Ishikawa (cell line): ENCODE measurements around the gene HOXB7.
A peak's percentile ranks its signal among the peaks of the same experiment; 100 is the strongest.

Experiments used
- CEBPB ChIP-seq: IDR thresholded peaks from 2 replicates; pipeline ENCODE4 v1.6.1; 2012
- CREB1 ChIP-seq: IDR thresholded peaks from 2 replicates; pipeline ENCODE4 v1.6.1; 2012; ENCODE audit warnings: low read depth
- EGR1 ChIP-seq: IDR thresholded peaks from 2 replicates; pipeline ENCODE4 v1.6.1; 2012
- EP300 ChIP-seq: IDR thresholded peaks from 2 replicates; pipeline ENCODE4 v1.6.1; 2012; ENCODE audit warnings: borderline replicate concordance
- FOXM1 ChIP-seq: IDR thresholded peaks from 2 replicates; pipeline ENCODE4 v1.6.1; 2012; ENCODE audit warnings: low read depth, borderline replicate concordance
- MAX ChIP-seq: IDR thresholded peaks from 2 replicates; pipeline ENCODE4 v1.6.1; 2012
- NFIC ChIP-seq: IDR thresholded peaks from 2 replicates; pipeline ENCODE4 v1.6.1; 2012
- RAD21 ChIP-seq: IDR thresholded peaks from 2 replicates; pipeline ENCODE4 v1.6.1; 2012; ENCODE audit warnings: low read depth
- REST ChIP-seq: IDR thresholded peaks from 2 replicates; pipeline ENCODE4 v1.6.1; 2012; ENCODE audit warnings: low read depth, mild to moderate bottlenecking
- TAF1 ChIP-seq: IDR thresholded peaks from 2 replicates; pipeline ENCODE4 v1.6.1; 2012; ENCODE audit warnings: low read depth, mild to moderate bottlenecking
- TCF12 ChIP-seq: IDR thresholded peaks from 2 replicates; pipeline ENCODE4 v1.6.1; 2012; ENCODE audit warnings: low read depth
- TEAD4 ChIP-seq: IDR thresholded peaks from 2 replicates; pipeline ENCODE4 v1.6.1; 2012
- YY1 ChIP-seq: IDR thresholded peaks from 2 replicates; pipeline ENCODE4 v1.6.1; 2012; ENCODE audit warnings: low read depth
- ZBTB7A ChIP-seq: IDR thresholded peaks from 2 replicates; pipeline ENCODE4 v1.6.1; 2012; ENCODE audit warnings: low read depth
- TF ChIP-seq, protein P1 (sequence below): IDR thresholded peaks from 2 replicates; pipeline ENCODE4 v1.6.1; 2012

Gene HOXB7

DNA sequence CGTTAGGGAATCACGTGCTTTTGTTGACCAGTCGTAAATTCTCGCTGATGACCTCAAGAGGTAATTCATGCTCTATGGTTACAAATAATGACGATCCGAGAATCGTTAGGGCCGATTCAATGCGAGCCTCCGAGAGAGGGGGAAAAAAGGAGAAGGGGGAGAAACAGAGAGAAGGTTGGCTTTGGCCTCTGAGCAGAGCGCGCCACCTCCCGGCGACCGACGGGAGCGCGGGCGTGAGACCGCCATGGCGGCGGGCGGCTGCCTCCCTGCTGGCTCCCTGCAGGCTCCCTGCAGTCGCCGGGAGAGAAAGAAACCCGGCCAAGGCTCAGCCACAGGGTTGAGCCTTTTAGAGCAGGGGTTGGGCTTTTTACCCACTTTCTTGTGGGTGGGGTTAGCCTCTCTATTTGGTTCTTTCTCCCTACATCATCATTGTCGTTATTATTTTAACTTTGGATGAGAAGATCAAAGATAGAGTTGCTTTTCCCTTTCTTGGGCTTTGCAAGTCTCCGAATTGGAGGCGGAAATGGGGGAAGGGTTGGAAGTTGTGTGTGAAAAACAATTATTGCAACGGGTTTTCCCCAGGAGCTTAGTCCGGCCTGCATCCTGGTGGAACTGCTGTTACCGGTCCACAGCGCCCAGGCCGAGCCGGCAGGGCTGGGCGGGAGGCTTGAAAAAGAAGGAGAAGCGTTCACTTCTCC is 16.8 kb downstream of the HOXB7 start:
- TF ChIP-seq YY1 (peak; percentile 85; the same call in 1 of the 2 replicates), EGR1 (no peak), REST (no peak), NFIC (0 out of 2 replicates have a peak, but pooled peaks have one; percentile 7), MAX (no peak), CEBPB (no peak), ZBTB7A (no peak), TCF12 (peak; percentile 40; the same call in 1 of the 2 replicates), RAD21 (peak; percentile 70), CREB1 (no peak), FOXM1 (no peak), EP300 (peak; percentile 48; the same call in 1 of the 2 replicates), TAF1 (peak; percentile 46; the same call in 1 of the 2 replicates), TEAD4 (peak; percentile 15; the same call in 1 of the 2 replicates)
- TF ChIP-seq, protein P1, sequence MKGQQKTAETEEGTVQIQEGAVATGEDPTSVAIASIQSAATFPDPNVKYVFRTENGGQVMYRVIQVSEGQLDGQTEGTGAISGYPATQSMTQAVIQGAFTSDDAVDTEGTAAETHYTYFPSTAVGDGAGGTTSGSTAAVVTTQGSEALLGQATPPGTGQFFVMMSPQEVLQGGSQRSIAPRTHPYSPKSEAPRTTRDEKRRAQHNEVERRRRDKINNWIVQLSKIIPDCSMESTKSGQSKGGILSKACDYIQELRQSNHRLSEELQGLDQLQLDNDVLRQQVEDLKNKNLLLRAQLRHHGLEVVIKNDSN, result peak; percentile 54; the same call in 1 of the 2 replicates

DNA sequence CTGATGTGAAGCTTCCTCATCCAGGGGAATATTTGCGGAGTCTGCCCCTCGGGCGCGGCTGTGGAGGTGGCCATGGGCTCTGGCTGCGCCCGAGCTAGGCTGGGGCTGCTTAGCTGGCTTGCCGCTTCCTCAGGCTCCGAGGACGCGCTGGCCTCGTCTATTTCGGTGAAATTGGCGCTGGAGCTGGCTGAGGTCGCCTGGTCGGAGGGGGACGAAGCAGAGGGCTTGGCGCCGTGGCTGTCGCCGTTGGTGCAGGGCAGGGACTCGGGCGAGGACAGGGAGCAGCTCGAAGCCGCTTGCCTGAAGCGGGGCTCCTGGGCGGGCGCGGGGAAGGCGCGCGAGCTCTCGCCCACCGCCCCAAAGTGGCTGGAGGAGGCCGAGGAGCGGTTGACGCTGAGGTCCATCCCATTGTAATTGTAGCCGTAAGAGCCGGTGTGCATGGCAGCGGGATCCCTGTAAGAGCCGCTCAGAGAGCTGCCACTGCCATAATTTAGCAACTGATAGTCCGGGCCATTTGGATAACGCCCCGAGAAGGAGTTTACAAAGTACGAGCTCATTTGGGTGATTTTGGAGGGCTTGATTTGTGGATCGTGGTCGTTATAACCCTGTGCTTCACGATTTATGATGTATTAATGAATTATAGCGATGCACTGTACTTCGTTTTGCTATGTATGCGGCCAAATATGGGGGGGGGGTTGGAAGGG is 17.5 kb downstream of the HOXB7 start, which contains the start of gene HOXB5:
Gene HOXB5 (minus strand): TSS at position 654 of the 704 bp plus-strand sequence. CDS start 97 bp downstream, at position 557.
- TF ChIP-seq TCF12, result 0 out of 2 replicates have a peak, but pooled peaks have one; percentile 15
- TF ChIP-seq CEBPB, result no peak

- TF ChIP-seq TCF12, result no peak
- TF ChIP-seq, protein P1, result no peak
- TF ChIP-seq REST, result no peak
- no peak for TF ChIP-seq CEBPB
- TF ChIP-seq ZBTB7A, result no peak
- no peak for TF ChIP-seq EP300
- TF ChIP-seq MAX, result no peak
- TF ChIP-seq EGR1, result no peak
- no peak for TF ChIP-seq RAD21
- no peak for TF ChIP-seq NFIC
- no peak for TF ChIP-seq TEAD4
- no peak for TF ChIP-seq YY1
- no peak for TF ChIP-seq TAF1
- no peak for TF ChIP-seq FOXM1
- no peak for TF ChIP-seq CREB1
These were observed 18.2 kb downstream of the HOXB7 start for GRCh38 chr17:48592577-48592976.

DNA sequence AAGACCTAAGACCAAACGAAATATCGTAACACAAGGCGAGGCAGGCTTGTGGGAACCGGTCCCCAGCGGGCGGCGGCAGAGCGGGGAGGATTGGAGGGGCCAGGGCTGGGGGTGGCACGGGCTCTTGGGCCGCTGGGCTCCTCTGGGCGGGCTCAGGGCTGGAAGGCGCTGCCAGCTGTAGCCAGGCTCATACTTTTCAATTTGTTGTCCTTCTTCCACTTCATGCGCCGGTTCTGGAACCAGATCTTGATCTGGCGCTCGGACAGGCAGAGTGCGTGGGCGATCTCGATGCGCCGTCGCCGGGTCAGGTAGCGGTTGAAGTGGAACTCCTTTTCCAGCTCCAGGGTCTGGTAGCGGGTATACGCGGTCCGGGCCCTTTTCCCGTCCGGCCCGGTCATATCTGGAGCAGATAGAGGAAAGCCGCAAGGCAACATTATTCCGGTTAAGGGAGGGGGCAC is 18.7 kb downstream of the HOXB7 start:
- 0 out of 2 replicates have a peak, but pooled peaks have one; percentile 15 for TF ChIP-seq MAX
- TF ChIP-seq EGR1, result peak; percentile 68
- no peak for TF ChIP-seq TEAD4

GRCh38 chr17:48591255-48592056 is 19.4 kb downstream of the HOXB7 start:
- TF ChIP-seq TAF1 (no peak), NFIC (no peak), CEBPB (no peak), TCF12 (no peak), RAD21 (no peak), EGR1 (no peak), REST (no peak), TEAD4 (no peak), MAX (no peak), CREB1 (no peak)
- TF ChIP-seq, protein P1, result no peak
